ENCODE results near the gene CRTC1. TPM values are rescaled to one million over a fixed set of nuclear protein-coding genes. Genes with fewer than 3 reads are reported as not detected.

Gene CRTC1
- total and polyA plus RNA-seq, 3 donors from 2014 or later = 15.6 to 32.1 (median 28.1) TPM

DNA sequence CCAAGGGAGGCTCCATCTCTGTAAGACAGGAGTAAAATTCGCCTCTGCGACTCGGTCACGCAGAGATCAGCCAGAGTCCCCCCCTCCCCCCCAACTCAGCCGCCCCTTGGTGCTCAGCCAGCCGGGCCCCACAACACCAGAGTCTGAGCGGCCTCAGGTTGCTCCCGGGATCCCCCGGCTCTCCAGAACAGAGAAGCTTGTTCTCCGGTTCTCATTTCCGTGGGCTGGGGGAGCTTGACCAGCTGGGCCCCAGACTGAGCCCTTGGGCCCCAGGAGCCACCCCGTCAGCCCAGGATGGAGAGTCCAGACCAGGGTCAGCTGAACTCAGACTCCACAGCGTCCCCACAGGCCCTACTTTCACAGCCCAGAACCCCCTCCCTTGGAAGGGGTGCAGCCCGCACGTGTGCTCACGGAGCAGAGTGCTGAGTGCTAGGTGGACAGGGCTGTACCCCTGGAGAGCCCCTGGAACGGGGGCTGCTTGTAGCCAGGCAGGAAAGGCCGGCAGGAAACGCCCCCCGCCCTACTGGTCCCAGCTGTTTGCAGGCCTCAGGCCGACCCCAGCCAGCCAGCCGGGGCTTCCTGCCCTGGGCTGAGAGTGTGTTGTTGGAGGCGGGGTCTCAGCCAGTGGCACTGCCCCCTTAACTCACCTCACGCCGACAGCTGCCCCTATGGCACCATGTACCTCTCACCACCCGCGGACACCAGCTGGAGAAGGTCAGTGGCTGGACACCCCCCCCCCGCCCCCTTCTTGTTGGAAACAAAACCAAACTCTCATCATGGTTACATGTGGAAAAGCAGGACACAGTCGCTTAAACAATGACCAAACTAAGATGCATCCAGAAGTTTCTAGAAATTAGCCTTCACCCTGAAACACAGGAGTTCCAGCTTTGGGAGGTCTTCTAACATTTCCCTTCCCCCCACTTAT, 63.2 kb downstream of the CRTC1 start:
- intact Hi-C loops (cut with DNase I; ENCODE audit: low total_unique reads) = no loop called here
- Histone ChIP-seq H3K27me3 (no peaks in the 10 kb centered on the region), H3K9me3 (no peaks in the 10 kb centered on the region), H3K4me1 (peaks cover 35% of the 10 kb centered on the region), H3K27ac (no peak overlapping the region), H3K36me3 (ENCODE audit: low read depth, missing control alignments) (no peaks in the 10 kb centered on the region), H3K4me3 (no peak overlapping the region)
- no peak for TF ChIP-seq CTCF (IDR thresholded peaks at IDR 0.05)
- no peak for TF ChIP-seq POLR2A (IDR thresholded peaks at IDR 0.05)
- 82% methylated on average over 8 to 28 of the region's 29 CpGs for WGBS, 2 donors
- DNase-seq = no peak

GRCh38 chr19:18749362-18750231, 66.1 kb downstream of the CRTC1 start:
- TF ChIP-seq CTCF (IDR thresholded peaks at IDR 0.05) (no peak), POLR2A (IDR thresholded peaks at IDR 0.05) (no peak)
- Histone ChIP-seq H3K27ac (no peak overlapping the region), H3K4me1 (peaks cover 10% of the 10 kb centered on the region), H3K4me3 (no peak overlapping the region), H3K36me3 (ENCODE audit: low read depth, missing control alignments) (no peaks in the 10 kb centered on the region), H3K27me3 (no peaks in the 10 kb centered on the region), H3K9me3 (no peaks in the 10 kb centered on the region)
- WGBS, 2 donors = 92 to 93% methylated on average over 23 of the region's 23 CpGs
- DNase-seq = no peak
- intact Hi-C loops (cut with DNase I; ENCODE audit: low total_unique reads) = no loop called here

DNA sequence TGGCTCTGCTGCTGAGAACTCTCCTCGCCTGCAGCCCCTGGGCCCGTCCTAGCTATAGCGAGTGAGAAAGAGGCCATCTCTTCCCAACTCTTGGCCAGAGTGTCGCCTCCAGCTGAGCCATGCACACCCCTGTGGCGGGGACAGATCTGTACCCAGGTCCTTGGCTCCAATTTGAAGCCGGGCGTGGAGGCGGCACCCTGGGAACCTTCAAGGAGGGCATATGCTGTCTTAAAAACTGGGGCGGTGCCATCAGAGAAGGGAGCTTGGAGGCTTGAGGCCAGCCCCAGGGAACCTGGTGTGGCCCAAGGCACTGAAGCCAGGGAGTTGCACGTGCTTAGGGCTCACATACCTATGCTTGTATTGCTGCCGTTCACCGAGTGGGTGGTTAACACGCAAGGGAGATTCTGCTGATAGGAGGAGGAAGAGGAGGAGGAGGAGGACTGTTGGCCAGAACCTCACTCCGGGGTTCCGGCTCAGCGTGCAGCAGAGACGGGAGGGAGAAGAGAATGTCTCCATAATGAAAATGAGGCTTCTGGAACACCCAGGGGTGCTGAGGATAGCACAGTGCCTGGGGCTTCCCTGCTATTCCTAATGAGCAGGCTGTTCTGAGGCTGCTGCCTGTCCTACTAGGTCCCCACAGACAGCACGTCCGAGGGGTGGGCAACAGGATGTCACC, 67.0 kb downstream of the CRTC1 start:
- no peaks in the 10 kb centered on the region for H3K27me3 ChIP-seq

GRCh38 chr19:18751571-18751970, 68.1 kb downstream of the CRTC1 start:
- Histone ChIP-seq H3K27me3 (no peaks in the 10 kb centered on the region), H3K4me1 (no peaks in the 10 kb centered on the region), H3K36me3 (ENCODE audit: low read depth, missing control alignments) (no peaks in the 10 kb centered on the region), H3K27ac (no peak overlapping the region), H3K4me3 (no peak overlapping the region), H3K9me3 (no peaks in the 10 kb centered on the region)
- intact Hi-C loops (cut with DNase I; ENCODE audit: low total_unique reads) = no loop called here
- DNase-seq = no peak
- 84 to 95% methylated on average over 10 of the region's 10 CpGs for WGBS, 2 donors
- TF ChIP-seq POLR2A (IDR thresholded peaks at IDR 0.05) = no peak
- TF ChIP-seq CTCF (IDR thresholded peaks at IDR 0.05) = no peak

More for the DNA sequence above, 67.0 kb downstream of the CRTC1 start:
- Histone ChIP-seq H3K27ac (no peak overlapping the region), H3K4me3 (no peak overlapping the region), H3K9me3 (no peaks in the 10 kb centered on the region), H3K36me3 (ENCODE audit: low read depth, missing control alignments) (no peaks in the 10 kb centered on the region), H3K4me1 (peaks cover 7% of the 10 kb centered on the region)
- no peak for DNase-seq
- WGBS, 2 donors = 94 to 95% methylated on average over 11 to 19 of the region's 19 CpGs
- intact Hi-C loops (cut with DNase I; ENCODE audit: low total_unique reads) = no loop called here
- TF ChIP-seq CTCF (IDR thresholded peaks at IDR 0.05) (no peak), POLR2A (IDR thresholded peaks at IDR 0.05) (no peak)
